ENCODE data around the gene XAGE1A. TPM values are rescaled to one million over a fixed set of nuclear protein-coding genes. Genes with fewer than 3 reads are reported as not detected.

XAGE1A gene
- not detected in 2 replicates for total RNA-seq

GRCh38 chrX:52495545-52496418 is at the start of gene XAGE1A:
TSS of gene XAGE1A (plus strand) at chrX:52495808. CDS start at chrX:52497362, 1,554 bp downstream.

GRCh38 chrX:52516987-52517325 is 21.3 kb downstream of the XAGE1A start, which contains the start of gene XAGE1B:
TSS of gene XAGE1B (minus strand) at chrX:52517063. CDS start at chrX:52515527, 1,536 bp downstream.

Other genes with a start within 250 kb of the XAGE1A start
- not detected in 2 replicates for gene XAGE2, start 126.8 kb upstream of the XAGE1A start, total RNA-seq
- gene XAGE1B, start 21.3 kb downstream of the XAGE1A start, total RNA-seq, result not detected in 2 replicates
- gene SSX7, start 159.1 kb downstream of the XAGE1A start, total RNA-seq, result not detected in 2 replicates
- not detected in 2 replicates for gene SSX2, start 211.4 kb downstream of the XAGE1A start, total RNA-seq

Data from dermis lymphatic vessel endothelial cell (primary cell).